HG03442 (cell line): ENCODE results near the gene FAM162A.

ENCODE experiments used
- ATAC-seq: cut with Tn5 transposase; IDR thresholded peaks from one replicate; pipeline ENCODE4 v1.9.1; 2021; ENCODE audit warnings: mild to moderate bottlenecking, moderate library complexity; ENCODE audit not compliant: unreplicated experiment

Gene FAM162A

DNA sequence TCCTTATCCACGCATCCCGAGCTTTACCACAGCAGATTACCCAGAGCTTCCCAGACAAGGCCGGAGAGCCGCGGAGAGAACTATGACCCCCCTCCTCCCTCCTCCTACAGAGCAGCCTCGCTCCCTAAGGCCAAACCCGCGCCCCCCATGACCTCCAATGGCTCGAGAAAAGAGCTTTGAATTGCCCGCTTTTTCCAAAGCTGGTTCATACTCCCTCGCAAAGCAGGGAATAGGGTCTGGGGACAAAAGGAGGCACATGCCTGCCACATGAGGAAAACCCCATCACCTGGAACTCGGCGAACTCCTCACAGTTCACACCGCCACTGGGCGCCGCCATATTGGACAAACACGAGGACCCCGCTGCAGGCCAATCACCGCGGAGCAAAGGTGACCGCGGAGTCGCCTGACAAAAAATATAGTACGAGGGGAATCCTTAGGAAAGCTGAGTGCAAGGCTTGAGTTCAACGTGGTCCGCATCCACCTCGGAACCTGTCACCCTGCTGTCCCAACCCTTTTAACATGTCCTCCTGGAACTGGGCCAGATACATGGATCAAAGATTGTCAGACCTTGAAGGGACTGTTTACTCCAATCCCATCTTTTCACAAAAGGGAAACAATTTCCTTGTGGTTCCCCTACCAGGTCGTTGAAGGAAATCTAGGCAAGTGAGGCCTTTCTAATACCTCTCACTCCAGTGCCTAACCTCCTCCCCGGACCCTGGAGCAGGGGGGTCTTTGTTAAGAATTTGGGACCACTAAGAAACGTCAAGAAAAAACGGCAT is 905 bp upstream of the FAM162A start, which contains the start of gene MIX23:
Gene MIX23, minus strand, starts transcription at position 344 of the 779 bp plus-strand sequence. Its CDS starts 7 bp downstream, at position 337.
- ATAC-seq: peak; percentile 36

DNA sequence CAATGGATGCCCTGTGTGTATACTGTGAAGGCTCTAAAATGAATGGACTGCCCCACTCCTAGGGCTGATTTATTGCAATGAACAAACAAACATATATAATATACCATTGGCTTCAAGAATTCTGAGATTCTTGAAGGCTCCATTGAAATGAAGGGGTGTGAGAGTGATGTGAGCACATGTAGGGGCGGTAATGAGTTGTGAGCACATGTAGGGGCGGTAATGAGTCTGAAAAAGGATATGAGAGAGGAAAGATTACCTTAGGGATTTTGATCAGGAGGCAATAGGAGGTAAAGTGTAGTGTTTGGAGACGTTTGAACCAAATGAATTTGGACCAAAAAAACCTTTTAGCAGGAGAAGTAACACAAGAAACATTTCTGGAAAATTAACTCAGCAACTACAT is 3.7 kb downstream of the FAM162A start:
- no peak for ATAC-seq

DNA sequence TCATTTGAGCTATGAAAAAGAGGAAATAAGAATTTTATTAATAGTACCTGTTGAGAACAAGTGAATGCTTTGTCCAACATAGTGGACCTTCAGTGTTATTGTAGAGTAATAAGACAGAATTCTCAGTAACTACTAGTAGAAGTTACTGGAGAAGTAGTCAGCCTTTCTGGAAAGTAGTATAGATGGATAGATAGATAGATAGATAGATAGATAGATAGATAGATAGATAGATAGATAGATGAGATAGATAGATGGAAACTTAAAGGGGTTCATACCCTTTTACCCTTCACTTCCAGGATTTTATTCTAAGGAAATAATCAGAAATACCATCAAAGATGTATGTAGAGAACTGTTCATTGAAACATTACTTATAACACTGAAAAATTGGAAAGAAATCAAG is 5.2 kb downstream of the FAM162A start:
- no peak for ATAC-seq

DNA sequence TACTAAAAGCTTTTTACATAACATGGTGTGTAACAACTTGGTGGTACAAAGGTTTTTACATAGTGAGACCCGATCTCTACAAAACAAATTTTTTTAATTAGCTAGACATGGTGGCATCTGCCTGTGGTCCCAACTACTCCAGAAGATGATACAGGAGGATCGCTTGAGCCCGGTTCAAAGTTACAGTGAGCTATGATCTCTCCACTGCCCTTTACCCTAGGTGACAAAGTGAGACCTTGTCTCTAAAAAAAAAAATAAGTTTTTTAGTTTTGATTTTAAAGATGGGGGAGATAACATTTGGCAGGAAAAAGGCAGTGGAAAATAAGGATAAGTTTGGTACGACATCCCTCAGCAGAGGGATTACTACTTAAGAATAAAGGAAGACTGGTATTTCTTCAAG is 5.9 kb downstream of the FAM162A start:
- no peak for ATAC-seq

DNA sequence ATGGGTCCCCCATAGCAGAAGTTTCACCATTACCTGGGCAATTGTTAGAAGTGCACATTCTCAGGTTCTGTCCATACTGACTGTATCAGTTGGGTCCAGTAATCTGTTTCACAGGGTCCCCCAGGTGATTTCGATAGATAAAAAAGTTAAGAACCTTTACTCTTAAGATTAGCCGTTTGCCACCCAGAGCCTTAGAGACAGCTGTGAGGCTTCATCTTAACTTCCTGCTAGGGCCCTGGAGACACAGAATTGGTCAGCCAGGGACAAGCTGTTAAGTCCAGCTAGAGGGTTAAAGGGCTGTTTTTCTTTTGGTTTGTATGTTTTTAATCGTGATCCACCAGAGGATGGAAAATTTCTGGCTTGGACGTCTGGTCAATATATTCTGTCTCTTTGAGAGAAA is 6.7 kb downstream of the FAM162A start:
- no peak for ATAC-seq

DNA sequence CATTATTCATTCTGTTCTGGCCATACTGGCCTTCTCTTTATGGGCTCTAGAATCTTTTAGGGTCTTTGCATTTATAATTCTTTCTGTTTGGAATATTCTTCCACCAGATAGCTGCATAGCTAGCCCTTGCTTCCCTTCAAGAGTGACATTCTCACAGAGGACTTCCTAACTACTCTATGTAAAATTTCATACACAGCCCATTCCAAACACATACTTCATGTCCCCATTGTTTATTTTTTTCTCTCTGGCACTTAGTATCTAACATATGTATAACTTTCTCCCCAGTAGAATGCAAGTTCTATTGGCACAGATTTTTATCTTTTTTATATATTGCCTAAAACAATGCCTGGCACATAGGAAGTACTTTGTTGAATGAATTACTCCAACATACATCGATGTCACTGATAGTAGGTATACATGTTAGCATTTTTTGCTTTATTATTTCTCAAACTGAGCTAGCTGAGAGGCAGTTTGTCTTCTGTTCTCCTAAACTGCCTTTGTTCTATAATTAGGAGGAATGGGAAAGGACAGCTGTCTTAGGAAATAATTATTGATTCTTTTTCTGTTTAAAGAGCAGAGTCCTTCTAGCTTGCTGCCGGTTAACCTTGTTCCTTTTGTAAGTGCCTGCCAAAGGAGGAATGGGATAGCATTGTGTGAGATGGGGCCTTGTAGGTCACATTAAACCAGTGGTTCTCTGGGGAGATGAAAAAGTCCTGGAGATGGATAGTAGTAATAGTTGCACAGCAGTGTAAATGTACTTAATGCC is 7.9 kb downstream of the FAM162A start:
- ATAC-seq: no peak

DNA sequence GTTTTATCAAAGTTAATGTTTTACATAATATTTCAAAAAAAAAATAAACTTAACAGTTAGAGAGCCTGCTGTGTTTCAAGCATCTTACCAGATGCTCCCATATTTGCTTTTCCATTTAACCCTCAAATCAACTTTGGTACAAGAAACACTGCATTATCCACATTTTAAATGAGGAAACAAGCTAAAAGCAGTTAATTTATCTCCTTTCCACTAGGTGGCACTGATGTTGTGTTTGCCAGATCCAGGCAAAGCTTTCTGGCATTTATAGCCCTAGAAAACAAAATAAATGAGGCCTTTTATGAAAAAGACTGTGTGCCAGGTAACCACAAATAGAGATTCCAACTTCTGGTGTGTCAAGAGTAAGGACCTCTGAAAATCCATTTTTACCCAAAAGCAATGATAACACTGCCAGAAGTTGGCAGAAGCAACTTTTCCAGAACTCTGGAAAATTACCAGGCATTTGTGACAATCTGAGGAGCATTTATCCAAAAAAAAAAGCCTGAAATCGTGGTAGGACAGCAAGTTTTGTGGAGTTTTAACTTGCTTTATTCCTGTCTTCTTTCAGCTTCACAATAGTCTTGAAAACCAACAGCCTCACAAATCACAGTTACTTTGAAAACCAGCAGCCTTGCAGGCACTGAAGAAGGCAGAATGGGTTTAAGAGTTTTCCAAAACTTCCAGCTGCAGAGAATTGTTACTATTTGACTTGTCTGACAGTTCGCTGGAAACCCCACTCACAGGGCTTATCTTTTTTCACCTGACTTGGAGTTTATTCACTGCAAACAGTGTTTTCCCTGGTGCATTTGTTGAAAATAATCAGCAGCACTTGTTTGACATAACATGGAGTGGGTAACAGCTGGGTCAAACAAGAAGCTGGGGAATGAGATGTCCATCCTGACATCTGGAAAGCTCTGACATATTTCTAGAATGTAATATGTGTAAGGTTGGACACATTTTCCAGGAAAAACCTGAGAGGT is 9.2 kb downstream of the FAM162A start:
- no peak for ATAC-seq

DNA sequence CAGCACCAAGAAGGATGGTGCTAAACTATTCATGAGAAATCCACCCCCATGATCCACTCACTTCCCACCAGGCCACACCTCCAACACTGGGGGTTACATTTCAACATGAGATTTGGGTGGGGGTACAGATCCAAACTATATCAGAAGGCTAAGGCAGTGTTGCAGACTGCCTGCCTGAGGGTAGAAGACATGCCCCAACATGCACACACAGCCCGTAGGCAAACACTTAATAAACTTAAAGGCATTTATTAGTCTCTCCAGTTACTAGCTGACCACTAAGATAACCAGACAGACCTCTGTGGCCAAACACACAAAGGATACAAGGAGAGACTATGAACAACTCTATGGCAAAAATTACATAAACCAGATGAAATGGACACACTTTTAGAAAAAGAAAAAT is 10.2 kb downstream of the FAM162A start:
- ATAC-seq: no peak

DNA sequence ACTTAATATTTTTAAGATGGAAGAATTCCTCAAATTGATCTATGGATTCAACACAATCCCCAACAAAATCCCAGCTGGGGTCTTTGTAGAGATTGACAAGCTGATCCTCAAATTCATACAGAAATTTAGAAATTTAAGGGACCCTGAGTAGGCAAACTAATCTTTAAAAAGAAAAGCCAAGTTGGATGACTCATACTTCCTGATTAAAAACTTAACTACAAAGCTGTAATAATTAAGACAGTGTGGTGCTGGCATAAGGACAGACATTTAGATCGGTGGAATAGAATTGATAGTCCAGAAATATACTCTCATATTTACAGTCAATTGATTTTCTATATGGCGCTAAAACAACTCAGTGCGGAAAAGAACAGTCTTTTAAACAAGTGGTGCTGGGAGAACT is 11.6 kb downstream of the FAM162A start:
- ATAC-seq: no peak

DNA sequence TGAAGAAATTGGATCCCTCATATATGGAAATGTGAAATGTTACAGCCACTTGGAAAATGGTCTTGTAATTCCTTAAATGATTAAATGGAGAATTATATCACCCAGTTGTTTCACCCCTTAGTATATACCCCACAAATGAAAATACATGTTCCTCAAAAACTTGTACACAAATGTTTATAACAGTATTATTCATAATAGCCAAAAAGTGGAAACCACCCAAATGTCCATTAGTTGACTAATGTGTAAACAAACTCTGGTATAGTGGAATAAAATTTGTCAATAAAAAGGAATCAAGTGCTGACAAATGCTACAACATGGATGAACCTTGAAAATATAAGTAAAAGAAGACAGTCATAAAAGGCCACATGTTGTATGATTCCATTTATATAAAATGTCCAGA is 12.5 kb downstream of the FAM162A start:
- ATAC-seq: no peak

DNA sequence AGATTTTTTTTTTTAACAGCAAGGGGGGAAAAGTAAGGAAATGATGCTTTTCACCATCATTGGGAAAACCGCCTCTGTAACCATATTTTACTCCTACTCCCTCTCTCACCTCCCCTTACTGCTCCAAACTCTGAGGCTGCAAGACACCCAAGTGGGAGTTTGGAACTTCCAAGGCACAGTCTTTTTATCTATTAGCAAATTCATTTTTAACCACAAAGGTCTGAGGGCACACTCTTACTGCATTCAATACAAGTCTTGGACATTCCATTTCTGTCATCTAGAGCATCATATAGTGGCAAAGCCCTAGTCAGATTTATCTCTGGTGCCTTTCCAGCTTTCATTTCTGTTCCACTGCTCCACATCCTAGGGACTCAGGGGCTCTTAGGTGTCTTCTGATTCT is 13.2 kb downstream of the FAM162A start:
- ATAC-seq: no peak

DNA sequence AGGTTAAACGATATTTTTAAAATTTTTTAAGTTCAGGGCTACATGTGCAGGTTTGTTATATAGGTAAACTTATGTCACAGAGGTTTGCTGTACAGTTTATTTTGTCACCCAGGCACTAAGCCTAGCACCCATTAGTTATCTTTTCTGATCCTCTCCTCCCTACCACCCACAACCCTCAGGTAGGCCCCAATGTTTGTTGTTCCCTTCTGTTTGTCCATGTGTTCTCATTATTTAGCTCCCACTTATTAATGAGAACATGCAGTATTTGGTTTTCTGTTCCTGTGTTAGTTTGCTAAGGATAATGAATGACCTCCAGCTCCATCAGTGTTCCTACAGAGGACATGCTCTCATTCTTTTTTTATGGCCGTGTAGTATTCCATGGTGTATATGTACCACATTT is 14.9 kb downstream of the FAM162A start:
- ATAC-seq: no peak

DNA sequence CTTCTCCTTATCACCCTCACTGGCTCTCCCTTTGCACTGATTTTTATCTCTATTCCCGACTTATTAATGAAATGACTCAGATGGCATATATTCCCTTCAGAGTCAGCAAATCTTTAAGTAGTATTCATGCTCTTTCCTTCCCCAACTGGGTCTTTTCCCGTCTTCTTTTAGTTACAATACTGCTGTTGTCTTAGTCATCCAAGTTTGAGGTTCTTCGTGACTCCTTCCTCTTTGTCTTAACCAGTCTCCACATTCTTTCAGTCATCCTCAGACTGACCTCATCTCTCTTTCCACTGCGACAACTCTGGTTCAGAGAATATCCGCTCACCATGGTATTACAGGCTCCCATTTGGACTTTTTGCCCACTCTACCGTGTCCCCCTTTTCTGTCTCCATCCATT is 19.5 kb downstream of the FAM162A start:
- ATAC-seq: no peak

DNA sequence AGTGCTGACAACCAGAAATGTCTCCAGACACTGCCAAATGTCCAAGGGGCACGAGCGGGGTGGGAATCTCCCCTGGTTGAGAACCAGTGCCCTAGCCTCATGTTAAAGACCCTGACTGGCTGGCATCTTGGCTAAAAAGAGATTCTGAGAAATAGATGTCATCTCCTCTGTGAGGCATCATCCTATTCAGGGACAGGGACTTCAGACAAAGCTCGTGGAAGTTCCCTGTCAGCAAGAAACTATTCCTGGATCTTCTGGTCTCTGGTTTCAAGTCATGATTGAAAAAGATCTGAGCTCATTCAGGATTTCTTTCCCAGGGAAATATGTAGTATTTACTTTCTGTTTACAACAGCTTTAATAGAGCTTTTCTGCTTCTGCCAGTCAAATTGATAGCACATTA is 21.0 kb downstream of the FAM162A start:
- no peak for ATAC-seq

DNA sequence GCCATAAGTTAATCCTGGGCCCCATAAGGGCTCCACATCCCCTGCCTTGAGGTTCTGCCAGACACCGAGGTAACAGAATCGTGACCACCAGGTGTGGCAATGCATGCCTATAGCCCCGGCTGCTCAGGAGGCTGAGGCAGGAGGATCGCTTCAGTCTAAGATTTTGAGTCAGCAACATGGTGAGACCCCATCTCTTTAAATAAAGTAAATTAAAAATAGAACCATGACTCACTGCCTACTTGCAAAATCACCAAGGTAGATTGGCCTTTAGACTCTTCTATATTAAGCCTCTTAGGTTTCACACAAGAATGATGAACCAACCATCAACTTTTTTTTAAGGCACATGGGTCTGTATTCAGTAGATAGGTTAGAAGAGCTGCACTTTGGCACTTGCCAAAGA is 22.2 kb downstream of the FAM162A start:
- peak; percentile 42 for ATAC-seq

DNA sequence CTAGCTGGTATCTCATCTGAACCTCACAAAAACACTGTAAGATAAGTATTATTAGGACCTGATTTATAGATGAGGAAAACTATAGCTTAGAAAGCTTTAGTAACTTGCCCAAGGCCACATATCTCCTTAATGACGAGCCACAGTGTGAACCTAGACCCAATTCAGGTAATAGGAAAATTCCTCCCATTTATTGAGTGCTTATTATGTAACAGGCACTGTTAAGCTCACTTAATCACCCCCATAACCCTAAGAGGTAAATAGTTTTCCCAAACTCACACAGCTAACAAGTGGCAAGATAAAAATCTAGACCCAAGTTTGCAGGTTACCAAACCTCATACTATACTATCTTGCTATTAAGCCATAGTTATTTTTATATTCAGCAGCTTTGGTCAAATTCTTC is 24.0 kb downstream of the FAM162A start:
- no peak for ATAC-seq

DNA sequence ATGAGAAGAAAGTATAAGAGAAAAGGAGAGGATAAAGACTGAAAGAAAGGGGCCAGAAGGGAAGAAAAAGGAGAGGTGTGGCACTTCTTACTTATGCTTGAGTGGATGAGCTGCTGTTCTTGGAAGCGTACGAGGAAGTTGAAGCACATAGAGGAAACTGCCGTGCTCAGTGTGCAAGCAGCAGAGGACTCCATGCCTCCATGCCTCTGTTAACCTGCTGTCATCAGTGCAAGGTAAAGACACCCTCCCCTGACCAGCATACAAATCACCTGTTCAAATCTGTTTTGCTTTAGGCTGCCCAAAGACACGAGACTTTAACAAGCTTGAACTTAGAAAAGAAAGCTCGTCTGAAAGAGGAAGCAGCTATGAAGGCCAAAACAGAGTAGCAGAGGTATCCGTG is 25.5 kb downstream of the FAM162A start:
- no peak for ATAC-seq

DNA sequence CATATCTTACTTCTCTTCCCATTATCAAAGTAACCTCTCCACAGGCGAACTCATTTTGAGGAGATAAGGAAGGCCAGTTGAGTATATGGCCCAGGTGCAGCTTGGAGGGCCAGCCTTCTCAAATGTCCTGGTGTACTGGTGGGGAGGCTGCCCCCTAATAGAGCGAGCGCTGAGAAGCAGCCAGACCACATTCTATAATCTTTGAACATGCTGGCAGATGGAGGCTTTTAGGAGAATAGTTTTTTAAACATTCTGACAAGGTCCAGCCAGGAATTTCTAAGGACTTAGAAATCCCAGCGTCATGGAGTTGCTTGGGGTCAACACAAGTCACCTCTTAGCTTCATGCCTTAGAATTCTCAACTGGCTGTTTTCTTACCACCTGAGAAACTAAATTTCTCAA is 26.1 kb downstream of the FAM162A start:
- ATAC-seq: no peak

DNA sequence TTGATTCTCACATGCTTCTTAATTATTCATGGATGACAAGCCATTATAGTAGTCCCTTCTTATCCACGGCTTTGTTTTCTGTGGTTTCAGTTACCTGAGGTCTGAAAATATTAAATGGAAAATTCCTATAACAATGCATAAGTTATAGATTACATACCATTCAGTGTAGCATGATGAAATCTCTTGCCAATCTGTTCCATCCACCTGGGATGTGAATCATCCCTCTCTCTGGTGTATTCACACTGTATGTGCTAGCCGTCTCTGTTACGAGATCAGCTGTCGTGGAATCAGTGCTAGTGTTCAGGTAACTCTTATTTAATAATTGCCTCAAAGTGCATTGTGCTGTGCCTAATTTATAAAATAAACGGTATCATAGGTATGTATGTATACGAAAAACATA is 26.7 kb downstream of the FAM162A start:
- no peak for ATAC-seq

DNA sequence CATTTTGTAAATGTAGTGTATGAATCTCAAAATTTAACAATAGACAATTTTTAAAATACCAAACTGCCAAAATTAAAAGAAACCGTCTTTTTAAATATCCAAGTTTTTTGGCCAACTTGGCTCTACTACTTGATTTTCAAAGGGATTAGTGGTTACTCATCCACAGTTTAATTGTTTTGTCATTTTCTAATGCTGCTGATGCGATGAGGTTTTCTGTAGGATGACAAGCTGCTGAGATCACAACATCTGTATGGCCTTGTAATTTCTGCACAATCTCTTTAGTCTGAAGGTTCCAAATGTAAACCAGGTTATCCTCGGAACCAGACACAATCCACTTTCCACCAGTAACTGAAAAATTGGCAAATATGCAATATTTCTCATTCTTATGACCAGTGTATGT is 30.4 kb downstream of the FAM162A start:
- ATAC-seq: no peak

DNA sequence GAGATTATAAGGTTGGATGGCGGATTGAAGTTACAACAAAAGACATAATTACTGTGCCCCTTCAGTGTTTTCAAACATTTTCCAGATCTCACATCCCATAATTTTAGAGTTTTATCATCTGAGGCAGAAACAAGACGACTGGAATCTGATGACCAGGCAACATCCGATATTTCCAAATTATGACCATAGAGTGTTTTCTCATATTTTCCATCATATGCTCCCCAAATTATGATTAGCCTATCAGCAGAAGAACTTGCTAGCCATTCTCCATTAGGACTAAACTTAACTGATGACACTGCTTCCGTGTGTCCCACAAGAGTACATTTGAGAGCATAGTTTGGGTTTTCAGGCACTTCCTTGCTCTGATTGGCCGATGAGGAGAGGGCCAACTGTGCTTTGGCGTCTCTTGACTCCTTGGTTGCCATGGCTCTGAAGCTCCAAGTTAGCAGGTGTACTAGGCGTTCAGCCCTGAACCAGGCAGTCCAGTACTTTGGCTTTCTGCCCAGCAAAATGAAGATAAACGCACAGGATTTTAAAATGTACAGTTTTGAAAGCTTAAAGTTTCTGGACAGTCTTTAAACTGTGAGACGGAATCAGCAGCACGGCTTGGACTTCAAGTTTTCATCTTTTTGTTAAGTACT is 31.2 kb downstream of the FAM162A start:
- peak; percentile 40 for ATAC-seq
